Amniotic stem cell (primary cell): Measurements from ENCODE around the gene ZNF488.

ENCODE experiments used
- DNase-seq: peaks from one replicate; lab custom pipeline; 2025; lab: John Stamatoyannopoulos, UW

Gene ZNF488

GRCh38 chr10:47349516-47349915 lies 34.6 kb downstream of the ZNF488 start:
- DNase-seq: no peak

GRCh38 chr10:47348661-47349470 lies 35.2 kb downstream of the ZNF488 start:
- no peak for DNase-seq

- DNase-seq: no peak
Observed at GRCh38 chr10:47348138-47348651, 35.9 kb downstream of the ZNF488 start, which contains the start of gene RBP3. TSS of gene RBP3 (plus strand) at chr10:47348363. CDS start at chr10:47348485, 122 bp downstream.

GRCh38 chr10:47347303-47347675 lies 36.8 kb downstream of the ZNF488 start:
- DNase-seq: no peak

GRCh38 chr10:47346581-47347302 lies 37.4 kb downstream of the ZNF488 start:
- DNase-seq: no peak

- no peak for DNase-seq
Observed at GRCh38 chr10:47344996-47345870, 38.9 kb downstream of the ZNF488 start.

GRCh38 chr10:47340608-47341170 lies 43.4 kb downstream of the ZNF488 start:
- no peak for DNase-seq

GRCh38 chr10:47339759-47340607 lies 44.1 kb downstream of the ZNF488 start:
- DNase-seq: no peak

- no peak for DNase-seq
Observed at GRCh38 chr10:47339186-47339735, 44.8 kb downstream of the ZNF488 start.

- no peak for DNase-seq
Observed at GRCh38 chr10:47337310-47337709, 46.8 kb downstream of the ZNF488 start.

GRCh38 chr10:47336387-47337134 lies 47.5 kb downstream of the ZNF488 start:
- no peak for DNase-seq

GRCh38 chr10:47335906-47336305 lies 48.2 kb downstream of the ZNF488 start:
- no peak for DNase-seq

GRCh38 chr10:47334466-47335295 lies 49.4 kb downstream of the ZNF488 start:
- no peak for DNase-seq

- DNase-seq: no peak
Observed at GRCh38 chr10:47333532-47333931, 50.6 kb downstream of the ZNF488 start.

GRCh38 chr10:47332946-47333345 lies 51.1 kb downstream of the ZNF488 start:
- DNase-seq: no peak

GRCh38 chr10:47332371-47332770 lies 51.7 kb downstream of the ZNF488 start:
- DNase-seq: no peak

GRCh38 chr10:47331954-47332353 lies 52.1 kb downstream of the ZNF488 start:
- no peak for DNase-seq

GRCh38 chr10:47331491-47331890 lies 52.6 kb downstream of the ZNF488 start:
- no peak for DNase-seq

- DNase-seq: no peak
Observed at GRCh38 chr10:47330804-47331203, 53.3 kb downstream of the ZNF488 start.
